Measurements from ENCODE around the gene BAIAP2L1.

- TF ChIP-seq, protein P1, sequence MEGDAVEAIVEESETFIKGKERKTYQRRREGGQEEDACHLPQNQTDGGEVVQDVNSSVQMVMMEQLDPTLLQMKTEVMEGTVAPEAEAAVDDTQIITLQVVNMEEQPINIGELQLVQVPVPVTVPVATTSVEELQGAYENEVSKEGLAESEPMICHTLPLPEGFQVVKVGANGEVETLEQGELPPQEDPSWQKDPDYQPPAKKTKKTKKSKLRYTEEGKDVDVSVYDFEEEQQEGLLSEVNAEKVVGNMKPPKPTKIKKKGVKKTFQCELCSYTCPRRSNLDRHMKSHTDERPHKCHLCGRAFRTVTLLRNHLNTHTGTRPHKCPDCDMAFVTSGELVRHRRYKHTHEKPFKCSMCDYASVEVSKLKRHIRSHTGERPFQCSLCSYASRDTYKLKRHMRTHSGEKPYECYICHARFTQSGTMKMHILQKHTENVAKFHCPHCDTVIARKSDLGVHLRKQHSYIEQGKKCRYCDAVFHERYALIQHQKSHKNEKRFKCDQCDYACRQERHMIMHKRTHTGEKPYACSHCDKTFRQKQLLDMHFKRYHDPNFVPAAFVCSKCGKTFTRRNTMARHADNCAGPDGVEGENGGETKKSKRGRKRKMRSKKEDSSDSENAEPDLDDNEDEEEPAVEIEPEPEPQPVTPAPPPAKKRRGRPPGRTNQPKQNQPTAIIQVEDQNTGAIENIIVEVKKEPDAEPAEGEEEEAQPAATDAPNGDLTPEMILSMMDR (IDR thresholded peaks at IDR 0.05; ENCODE audit: low read depth, low read length): no peak
- TF ChIP-seq, protein P2, sequence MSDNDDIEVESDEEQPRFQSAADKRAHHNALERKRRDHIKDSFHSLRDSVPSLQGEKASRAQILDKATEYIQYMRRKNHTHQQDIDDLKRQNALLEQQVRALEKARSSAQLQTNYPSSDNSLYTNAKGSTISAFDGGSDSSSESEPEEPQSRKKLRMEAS (IDR thresholded peaks at IDR 0.05; ENCODE audit: low read depth, low read length): no peak
Measured at GRCh38 chr7:98317366-98318040, 83.4 kb downstream of the BAIAP2L1 start.

All from NB4 (cell line).